Rectal smooth muscle tissue (tissue), 1 donor: ENCODE data around the gene CHRNA1.
"Not testable (repeated sequence)": the region's sequence is repeated elsewhere in the genome, so short reads cannot be mapped to it uniquely, and the experiment has no call there.

Source experiments
- H3K27ac ChIP-seq: one replicate; pipeline ENCODE4 v1.7.0; 2013; ENCODE audit warnings: low read depth, low read length, inconsistent platforms
- H3K27me3 ChIP-seq: one replicate; pipeline ENCODE4 v1.7.0; 2013; ENCODE audit warnings: low read length; ENCODE audit not compliant: control insufficient read depth, insufficient read depth
- H3K36me3 ChIP-seq: one replicate; pipeline ENCODE4 v1.7.0; 2013; ENCODE audit warnings: low read length; ENCODE audit not compliant: control insufficient read depth, insufficient read depth
- H3K4me1 ChIP-seq: one replicate; pipeline ENCODE4 v1.7.0; 2013; ENCODE audit warnings: low read length; ENCODE audit not compliant: control insufficient read depth, insufficient read depth
- H3K4me3 ChIP-seq: one replicate; pipeline ENCODE4 v1.7.0; 2013; ENCODE audit warnings: low read length
- H3K9ac ChIP-seq: one replicate; pipeline ENCODE4 v1.7.0; 2013; ENCODE audit warnings: low read length

CHRNA1 gene

DNA sequence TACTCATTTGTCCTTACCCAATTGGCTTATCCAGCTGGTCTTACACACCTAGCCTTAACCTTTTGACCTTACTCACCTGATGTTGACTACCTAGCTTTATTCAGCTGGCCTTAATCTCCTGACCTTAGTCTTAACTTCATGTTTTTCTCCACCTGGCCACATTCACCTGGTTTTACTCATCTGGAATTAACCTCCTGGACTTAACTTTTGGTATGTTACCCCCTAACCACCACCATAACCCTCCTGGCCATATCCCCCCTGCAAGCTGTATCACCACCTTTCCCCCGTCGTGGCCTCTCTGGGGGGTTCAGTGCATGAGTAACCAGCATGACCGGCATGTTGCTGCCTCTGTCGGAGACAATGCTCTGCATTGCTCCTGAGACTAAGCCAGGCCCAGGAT lies 45.7 kb downstream of the CHRNA1 start:
- Histone ChIP-seq H3K36me3 (no peaks in the 10 kb centered on the region), H3K4me3 (no peak overlapping the region), H3K9ac (no peak overlapping the region), H3K27ac (no peak overlapping the region), H3K4me1 (no peaks in the 10 kb centered on the region), H3K27me3 (no peaks in the 10 kb centered on the region)

DNA sequence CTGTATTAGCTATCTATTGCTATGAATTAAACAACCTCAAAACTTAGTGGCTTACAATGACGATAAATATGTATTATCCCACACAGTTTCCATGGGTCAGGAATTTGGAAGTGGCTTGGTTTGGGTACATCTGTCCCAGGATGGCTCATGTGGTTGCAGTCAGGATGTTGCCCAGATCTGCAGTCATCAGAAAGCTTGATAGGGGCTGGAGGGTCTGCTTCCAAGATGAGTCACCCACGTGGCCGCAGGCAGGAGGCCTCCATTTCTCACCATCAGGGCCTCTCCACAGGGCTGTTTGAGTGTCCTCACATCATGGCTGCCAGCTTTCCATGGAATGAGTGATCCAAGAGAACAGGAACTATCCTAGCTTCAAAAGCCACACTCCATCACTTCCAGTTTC lies 46.4 kb downstream of the CHRNA1 start:
- no peaks in the 10 kb centered on the region for H3K36me3 ChIP-seq
- H3K4me1 ChIP-seq: no peaks in the 10 kb centered on the region
- no peaks in the 10 kb centered on the region for H3K27me3 ChIP-seq
- no peak overlapping the region for H3K27ac ChIP-seq
- H3K9ac ChIP-seq: no peak overlapping the region
- no peak overlapping the region for H3K4me3 ChIP-seq

DNA sequence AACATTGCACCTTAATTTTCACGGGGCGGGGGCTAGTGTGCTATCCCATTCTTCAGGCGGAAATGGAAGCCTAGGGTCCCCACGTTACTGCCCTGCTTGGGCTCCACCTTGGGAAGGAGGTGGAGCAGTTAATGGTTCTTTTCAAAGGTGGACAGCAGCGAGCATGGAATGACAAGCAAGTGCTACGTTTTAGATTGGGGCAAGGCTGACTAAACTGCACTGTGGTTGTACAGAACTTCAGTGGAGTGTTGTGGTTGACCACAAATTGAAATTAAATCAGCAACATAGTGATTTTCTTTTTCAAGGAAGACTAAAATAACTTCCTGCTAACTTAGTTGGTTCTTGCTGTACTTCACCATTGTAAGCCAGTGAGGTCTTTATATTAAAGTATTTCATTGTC lies 47.0 kb downstream of the CHRNA1 start:
- H3K9ac ChIP-seq: no peak overlapping the region
- H3K27ac ChIP-seq: no peak overlapping the region
- no peaks in the 10 kb centered on the region for H3K27me3 ChIP-seq
- H3K4me1 ChIP-seq: no peaks in the 10 kb centered on the region
- no peak overlapping the region for H3K4me3 ChIP-seq
- H3K36me3 ChIP-seq: no peaks in the 10 kb centered on the region

DNA sequence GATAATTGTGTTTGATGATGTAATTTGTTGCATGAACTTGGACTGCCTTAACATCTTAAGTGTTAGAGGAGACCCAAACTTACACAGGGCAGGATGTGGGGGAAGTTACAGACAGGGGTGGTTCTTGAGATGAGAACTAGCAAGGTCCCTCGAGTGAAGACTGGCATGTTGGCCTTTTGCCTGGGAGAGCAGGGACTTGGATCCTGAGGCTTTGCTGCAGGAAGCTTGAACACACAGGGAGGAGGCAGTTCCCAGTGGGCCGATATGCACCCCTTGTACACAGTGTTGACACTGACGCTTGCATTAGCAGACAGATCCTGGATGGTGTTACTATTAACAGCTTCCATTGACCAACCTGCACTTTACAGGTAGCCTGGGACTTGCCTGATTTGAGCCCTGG lies 47.5 kb downstream of the CHRNA1 start:
- Histone ChIP-seq H3K4me1 (no peaks in the 10 kb centered on the region), H3K27me3 (no peaks in the 10 kb centered on the region), H3K27ac (no peak overlapping the region), H3K36me3 (no peaks in the 10 kb centered on the region), H3K4me3 (no peak overlapping the region), H3K9ac (no peak overlapping the region)

DNA sequence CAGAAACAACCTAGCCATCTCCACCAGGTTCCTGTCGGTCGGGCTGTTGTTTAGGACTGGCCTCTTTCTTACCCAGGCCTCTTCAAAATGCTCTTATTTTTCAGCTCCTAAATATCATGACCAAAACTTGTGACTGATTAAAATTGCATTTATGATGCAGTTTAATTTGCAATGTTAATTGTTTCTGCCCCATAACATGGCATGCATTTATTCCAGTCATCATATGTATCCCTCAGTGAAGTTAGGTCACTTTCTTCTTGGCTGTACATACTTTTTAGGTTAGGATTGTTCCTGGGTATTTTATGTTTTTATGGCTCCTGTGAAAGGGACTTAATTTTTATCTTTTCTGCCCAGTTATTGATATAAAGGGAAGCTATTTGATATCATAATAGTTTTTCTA lies 50.6 kb downstream of the CHRNA1 start:
- Histone ChIP-seq H3K36me3 (no peaks in the 10 kb centered on the region), H3K27me3 (no peaks in the 10 kb centered on the region), H3K9ac (no peak overlapping the region), H3K4me1 (no peaks in the 10 kb centered on the region), H3K27ac (no peak overlapping the region), H3K4me3 (no peak overlapping the region)

DNA sequence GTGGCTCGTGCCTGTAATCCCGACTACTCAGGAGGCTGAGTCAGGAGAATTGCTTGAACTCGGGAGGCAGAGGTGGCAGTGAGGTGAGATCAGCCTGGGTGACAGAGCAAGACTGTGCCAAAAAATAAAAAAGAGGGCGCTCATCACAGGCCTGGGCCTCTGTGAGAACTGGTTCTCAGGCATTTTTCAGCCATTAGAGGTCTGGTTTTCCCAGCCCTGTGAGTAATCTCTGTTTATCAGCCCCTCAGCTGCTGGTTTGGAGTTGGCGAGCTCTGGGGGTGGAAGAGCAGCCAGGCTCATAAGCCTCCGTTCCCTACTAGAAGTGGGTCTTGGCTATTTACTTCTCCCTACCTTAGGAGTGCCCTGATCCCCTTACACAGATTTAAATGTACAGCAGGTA lies 53.1 kb downstream of the CHRNA1 start:
- Histone ChIP-seq H3K27me3 (no peaks in the 10 kb centered on the region), H3K4me3 (no peak overlapping the region), H3K4me1 (no peaks in the 10 kb centered on the region), H3K27ac (no peak overlapping the region), H3K36me3 (no peaks in the 10 kb centered on the region), H3K9ac (no peak overlapping the region)

DNA sequence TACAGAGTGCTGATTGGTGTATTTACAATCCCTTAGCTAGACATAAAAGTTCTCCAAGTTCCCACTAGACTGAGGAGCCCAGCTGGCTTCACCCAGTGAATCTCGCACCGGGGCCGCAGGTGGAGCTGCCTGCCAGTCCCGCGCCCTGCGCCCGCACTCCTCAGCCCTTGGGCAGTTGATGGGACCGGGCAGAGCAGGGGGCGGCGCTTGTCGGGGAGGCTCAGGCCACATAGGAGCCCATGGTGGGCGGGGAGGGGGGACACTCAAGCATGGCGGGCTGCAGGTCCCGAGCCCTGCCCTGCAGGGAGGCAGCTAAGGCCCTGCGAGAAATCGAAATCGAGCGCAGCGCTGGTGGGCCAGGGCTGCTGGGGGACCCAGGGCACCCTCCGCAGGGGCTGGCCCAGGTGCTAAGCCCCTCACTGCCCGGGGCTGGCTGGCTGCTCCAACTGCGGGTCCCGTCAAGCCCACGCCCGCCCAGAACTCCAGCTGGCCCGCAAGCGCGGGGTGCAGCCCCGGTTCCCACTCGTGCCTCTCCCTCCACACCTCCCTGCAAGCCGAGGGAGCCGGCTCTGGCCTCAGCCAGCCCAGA lies 54.8 kb downstream of the CHRNA1 start:
- not testable (repeated sequence) for H3K4me3 ChIP-seq, H3K4me1 ChIP-seq, H3K27ac ChIP-seq, H3K36me3 ChIP-seq, H3K9ac ChIP-seq, H3K27me3 ChIP-seq

DNA sequence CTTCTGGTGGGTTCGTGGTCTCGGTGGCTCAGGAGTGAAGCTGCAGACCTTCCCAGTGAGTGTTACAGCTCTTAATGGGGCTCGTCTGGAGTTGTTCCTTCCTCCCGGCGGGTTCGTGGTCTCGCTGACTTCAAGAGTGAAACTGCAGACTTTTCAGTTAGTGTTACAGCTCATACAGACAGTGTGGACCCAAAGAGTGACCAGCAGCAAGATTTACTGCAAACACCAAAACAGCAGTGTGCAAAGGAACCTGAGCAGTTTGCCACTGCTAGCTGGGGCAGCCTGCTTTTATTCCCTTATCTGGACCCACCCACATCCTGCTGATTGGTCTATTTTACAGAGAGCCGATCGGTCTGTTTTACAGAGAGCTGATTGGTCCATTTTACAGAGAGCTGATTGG lies 55.6 kb downstream of the CHRNA1 start:
- H3K36me3 ChIP-seq: no peaks in the 10 kb centered on the region
- no peak overlapping the region for H3K27ac ChIP-seq
- H3K4me1 ChIP-seq: no peaks in the 10 kb centered on the region
- no peak overlapping the region for H3K9ac ChIP-seq
- H3K4me3 ChIP-seq: no peak overlapping the region
- H3K27me3 ChIP-seq: no peaks in the 10 kb centered on the region

DNA sequence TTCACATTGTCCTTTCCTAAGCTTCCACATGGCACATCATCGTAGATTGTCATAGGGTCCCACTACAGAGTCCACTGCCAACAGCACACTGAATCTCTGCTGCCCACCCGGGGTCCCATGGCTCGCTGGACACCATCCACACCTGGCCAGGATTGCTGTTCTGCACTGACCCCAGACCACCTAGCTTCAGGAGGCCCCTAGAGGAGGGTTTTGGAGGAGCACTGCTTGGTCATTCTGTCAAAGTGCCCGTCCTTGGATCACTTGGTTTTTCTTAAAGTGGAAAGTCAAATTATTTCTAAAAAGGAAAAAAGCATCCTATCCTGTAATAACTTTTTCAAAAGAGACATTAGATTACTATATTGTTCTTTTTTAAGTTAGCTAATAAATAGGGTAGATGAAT lies 59.0 kb downstream of the CHRNA1 start:
- Histone ChIP-seq H3K36me3 (no peaks in the 10 kb centered on the region), H3K4me3 (no peak overlapping the region), H3K27ac (no peak overlapping the region), H3K4me1 (no peaks in the 10 kb centered on the region), H3K27me3 (no peaks in the 10 kb centered on the region), H3K9ac (no peak overlapping the region)

DNA sequence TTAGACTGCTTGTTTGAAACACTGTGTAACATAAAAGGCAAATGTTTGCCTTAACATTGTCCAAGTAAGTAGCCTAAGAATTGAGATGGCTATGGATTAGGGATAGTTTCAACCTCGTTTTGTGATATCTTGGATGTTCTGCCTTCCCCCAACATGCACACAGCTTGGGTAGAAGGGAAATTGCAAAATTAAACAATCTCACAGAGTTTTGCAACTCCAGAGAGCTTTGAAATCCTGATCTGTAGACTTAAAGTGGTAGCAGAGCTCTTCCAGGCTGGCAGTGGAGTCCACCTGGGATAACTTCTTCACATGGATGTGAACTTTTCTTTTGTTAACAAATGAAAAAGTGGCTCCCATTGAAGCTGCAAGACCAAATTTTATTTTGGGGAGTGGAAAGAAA lies 59.6 kb downstream of the CHRNA1 start:
- H3K27me3 ChIP-seq: no peaks in the 10 kb centered on the region
- H3K4me3 ChIP-seq: no peak overlapping the region
- H3K9ac ChIP-seq: no peak overlapping the region
- no peaks in the 10 kb centered on the region for H3K4me1 ChIP-seq
- H3K27ac ChIP-seq: no peak overlapping the region
- H3K36me3 ChIP-seq: no peaks in the 10 kb centered on the region

DNA sequence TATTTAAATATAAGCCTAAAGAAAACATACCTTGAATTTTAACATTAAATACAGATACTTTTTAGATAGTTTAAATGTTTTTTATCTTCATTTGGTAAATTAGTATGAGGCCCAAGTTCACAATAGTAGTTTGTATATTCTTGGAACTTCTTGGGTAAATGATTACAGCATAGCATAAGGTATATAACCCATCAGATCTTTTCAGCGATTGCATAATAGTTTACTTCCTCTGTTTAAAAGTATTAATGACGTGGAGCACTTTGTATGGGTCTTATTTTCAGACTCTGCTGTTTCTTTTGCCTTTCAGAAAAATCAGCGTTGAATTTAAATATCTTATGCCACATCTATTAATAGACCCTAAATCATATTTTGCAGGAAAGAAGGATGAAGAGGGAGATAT lies 60.2 kb downstream of the CHRNA1 start:
- Histone ChIP-seq H3K27me3 (no peaks in the 10 kb centered on the region), H3K4me1 (no peaks in the 10 kb centered on the region), H3K9ac (no peak overlapping the region), H3K36me3 (no peaks in the 10 kb centered on the region), H3K27ac (no peak overlapping the region), H3K4me3 (no peak overlapping the region)

DNA sequence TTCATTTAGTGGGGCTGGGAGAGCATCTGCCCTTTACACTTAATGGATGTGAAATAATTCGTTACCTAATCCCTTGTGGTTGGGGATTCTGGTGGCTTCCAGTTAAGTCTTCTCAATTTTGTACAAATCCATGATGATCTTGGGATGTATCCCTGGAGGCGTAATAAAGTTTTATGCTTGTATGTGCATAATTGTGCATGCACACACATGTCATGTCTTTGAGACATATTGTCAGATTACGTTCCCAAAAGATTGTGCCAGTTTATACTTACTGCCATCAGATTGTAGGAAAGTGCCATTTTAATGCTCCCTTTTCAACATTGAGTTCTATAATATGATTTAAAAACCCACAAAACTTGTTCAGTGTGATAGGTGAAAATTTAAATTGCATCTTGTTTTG lies 60.8 kb downstream of the CHRNA1 start:
- Histone ChIP-seq H3K27me3 (no peaks in the 10 kb centered on the region), H3K4me1 (no peaks in the 10 kb centered on the region), H3K27ac (no peak overlapping the region), H3K36me3 (no peaks in the 10 kb centered on the region), H3K9ac (no peak overlapping the region), H3K4me3 (no peak overlapping the region)

DNA sequence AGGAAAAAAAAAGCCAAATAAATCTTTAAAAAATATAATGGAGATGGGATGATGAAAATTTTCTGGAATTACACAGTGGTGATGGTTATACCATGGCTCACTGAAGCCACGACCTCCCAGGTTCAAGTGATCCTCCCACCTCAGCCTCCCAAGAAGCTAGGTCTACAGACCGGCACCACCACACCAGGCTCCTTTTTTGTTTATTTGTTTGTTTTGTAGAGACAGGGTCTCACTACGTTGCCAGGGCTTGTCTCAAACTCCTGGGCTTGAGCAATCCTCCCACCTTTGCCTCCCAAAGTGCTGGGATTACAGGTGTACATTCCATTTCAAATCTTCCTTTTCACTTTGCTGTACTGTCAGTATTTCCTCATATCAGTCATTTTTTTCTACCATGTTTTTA lies 61.7 kb downstream of the CHRNA1 start:
- no peak overlapping the region for H3K9ac ChIP-seq
- no peaks in the 10 kb centered on the region for H3K4me1 ChIP-seq
- no peak overlapping the region for H3K27ac ChIP-seq
- no peaks in the 10 kb centered on the region for H3K36me3 ChIP-seq
- no peak overlapping the region for H3K4me3 ChIP-seq
- H3K27me3 ChIP-seq: no peaks in the 10 kb centered on the region
